HCT116 (cell line): ENCODE results near the gene FAM20C. TPM values are rescaled to one million over a fixed set of nuclear protein-coding genes. Genes with fewer than 3 reads are reported as not detected.

Experiments
- ATAC-seq: fragments of 200-7000 bp; cut with Tn5 transposase; 2 replicates; pipeline ENCODE4 v1.9.1; 2020; ENCODE audit warnings: mild to moderate bottlenecking, moderate library complexity
- BruUV-seq: library from RNA; stranded (reverse); fragments of 400-500 nt; replicated peaks from 2 replicates; lab custom pipeline; 2021; lab: Mats Ljungman, UMichigan
- CTCF ChIA-PET: fragments of 300-600 bp; sonication (Branson Sonifier 250); formaldehyde crosslinking; loops from one replicate; lab custom pipeline; 2021; ENCODE audit warnings: antibody characterized with exemption; lab: Charles Lee
- POLR2A ChIA-PET: fragments of 300-600, 350-600 bp; sonication (Branson Sonifier 250); formaldehyde crosslinking; loops from one replicate; lab custom pipeline; 2021; ENCODE audit warnings: antibody characterized with exemption; lab: Charles Lee
- RAD21 ChIA-PET, 2 experiments: fragments of 300-600 bp; sonication (Branson Sonifier 250); formaldehyde crosslinking; loops; one replicate each; lab custom pipeline; 2023; ENCODE audit warnings: low total read pairs in 2 of 2; ENCODE audit not compliant: uncharacterized antibody in 2 of 2, unreplicated experiment in 2 of 2, low non-redundant PET in 1 of 2; lab: Charles Lee
- DNase-seq: peaks from one replicate; pipeline ENCODE4 v3.0.0-alpha.2; 2010; ENCODE audit warnings: low read depth, low spot score
- H2AFZ ChIP-seq: fragments of 200-600 bp; shearing (Covaris generic), sonication (generic); 2 replicates; pipeline ENCODE4 v1.6.1; 2017; ENCODE audit warnings: low read depth, mixed run types, mixed read lengths, antibody characterized with exemption, low read length; ENCODE audit not compliant: poor library complexity, severe bottlenecking
- H3K27ac ChIP-seq: 2 replicates; pipeline ENCODE4 v1.5.1; 2012; ENCODE audit warnings: low read depth, low read length
- H3K27me3 ChIP-seq: fragments of 200-600 bp; sonication (generic); 2 replicates; pipeline ENCODE4 v1.6.1; 2016; ENCODE audit warnings: mixed run types, low read length, mixed read lengths; ENCODE audit not compliant: insufficient read depth
- H3K36me3 ChIP-seq, 2 experiments: fragments of 200-500 bp in 1 of 2; fragments of 200-600 bp in 1 of 2; sonication (Bioruptor generic) in 1 of 2; sonication (generic) in 1 of 2; 2 replicates each; pipeline versions ENCODE4 v1.5.1 to v1.6.1; 2014 to 2016; ENCODE audit warnings: low read length in 2 of 2, inconsistent platforms in 1 of 2, mixed read lengths in 1 of 2, mixed run types in 1 of 2; ENCODE audit not compliant: insufficient read depth in 2 of 2, control insufficient read depth in 1 of 2
- H3K4me1 ChIP-seq, 2 experiments: fragments of 200-600 bp in 1 of 2; sonication (generic) in 1 of 2; 2 replicates each; pipeline versions ENCODE4 v1.5.1 to v1.6.1; 2012 to 2017; ENCODE audit warnings: low read length in 2 of 2, inconsistent platforms in 1 of 2, mild to moderate bottlenecking in 1 of 2, mixed read lengths in 1 of 2, mixed run types in 1 of 2, moderate library complexity in 1 of 2; ENCODE audit not compliant: insufficient read depth in 2 of 2, control insufficient read depth in 1 of 2
- H3K4me2 ChIP-seq: fragments of 200-600 bp; sonication (generic); 2 replicates; pipeline ENCODE4 v1.6.1; 2017; ENCODE audit warnings: mixed run types, low read length, mixed read lengths
- H3K4me3 ChIP-seq, 2 experiments: fragments of 200-600 bp in 1 of 2; sonication (generic) in 1 of 2; replicated peaks in 1 of 2; 2 replicates each; pipeline ENCODE4 v1.5.1; 2011 to 2016; ENCODE audit warnings: low read length in 2 of 2, control low read depth in 1 of 2, low read depth in 1 of 2, mild to moderate bottlenecking in 1 of 2, mixed read lengths in 1 of 2, mixed run types in 1 of 2
- H3K79me2 ChIP-seq: fragments of 200-600 bp; sonication (generic); 2 replicates; pipeline ENCODE4 v1.6.1; 2017; ENCODE audit warnings: mild to moderate bottlenecking, mixed run types, low read length, moderate library complexity, mixed read lengths; ENCODE audit not compliant: insufficient read depth
- H3K9ac ChIP-seq: fragments of 200-600 bp; sonication (generic); 2 replicates; pipeline ENCODE4 v1.6.1; 2016; ENCODE audit warnings: low read length, mixed read lengths
- H3K9me2 ChIP-seq: fragments of 200-600 bp; sonication (generic), shearing (Covaris generic); 2 replicates; pipeline ENCODE4 v1.6.1; 2017; ENCODE audit warnings: mixed run types, mild to moderate bottlenecking, moderate library complexity; ENCODE audit not compliant: insufficient read depth
- H3K9me3 ChIP-seq, 2 experiments: fragments of 200-500 bp in 1 of 2; fragments of 200-600 bp in 1 of 2; sonication (Bioruptor generic) in 1 of 2; sonication (generic) in 1 of 2; 2 replicates each; pipeline ENCODE4 v1.6.1; 2014 to 2017; ENCODE audit warnings: low read length in 2 of 2, mixed read lengths in 2 of 2, inconsistent platforms in 1 of 2, low read depth in 1 of 2, mild to moderate bottlenecking in 1 of 2, mixed run types in 1 of 2, moderate library complexity in 1 of 2; ENCODE audit not compliant: control insufficient read depth in 1 of 2, insufficient read depth in 1 of 2
- H4K20me1 ChIP-seq: fragments of 200-600 bp; sonication (generic), shearing (Covaris generic); 2 replicates; pipeline ENCODE4 v1.6.1; 2017; ENCODE audit warnings: mixed run types, mild to moderate bottlenecking, moderate library complexity; ENCODE audit not compliant: insufficient read depth
- ELF1 ChIP-seq: IDR thresholded peaks from 2 replicates; pipeline ENCODE4 v1.6.1; 2012; ENCODE audit warnings: low read depth, borderline replicate concordance
- EZH2 ChIP-seq: fragments of 200-600 bp; sonication (generic); IDR thresholded peaks from 2 replicates; pipeline ENCODE4 v1.6.1; 2017; ENCODE audit warnings: antibody characterized with exemption, mixed run types
- EZH2phosphoT487 ChIP-seq: fragments of 200-600 bp; IDR thresholded peaks from 2 replicates; pipeline ENCODE4 v1.6.1; 2018; ENCODE audit warnings: antibody characterized with exemption, borderline replicate concordance
- FOSL1 ChIP-seq: IDR thresholded peaks from 2 replicates; pipeline ENCODE4 v1.6.1; 2012; ENCODE audit warnings: low read depth
- JUND ChIP-seq: IDR thresholded peaks from 2 replicates; pipeline ENCODE4 v1.6.1; 2012
- POLR2A ChIP-seq: IDR thresholded peaks from 2 replicates; pipeline ENCODE4 v1.7.0; 2011; ENCODE audit warnings: borderline replicate concordance; ENCODE audit not compliant: insufficient read depth, insufficient read length; ENCODE audit errors: extremely low read depth
- RAD21 ChIP-seq: IDR thresholded peaks from 2 replicates; pipeline ENCODE4 v1.6.1; 2012; ENCODE audit warnings: low read depth, mild to moderate bottlenecking
- SP1 ChIP-seq: IDR thresholded peaks from 2 replicates; pipeline ENCODE4 v1.6.1; 2012; ENCODE audit warnings: low read depth
- SRF ChIP-seq: IDR thresholded peaks from 2 replicates; pipeline ENCODE4 v1.6.1; 2012; ENCODE audit warnings: low read depth
- TCF7L2 ChIP-seq: IDR thresholded peaks from 2 replicates; pipeline ENCODE4 v1.7.0; 2011; ENCODE audit warnings: borderline replicate concordance, inconsistent platforms; ENCODE audit not compliant: insufficient read depth, insufficient read length; ENCODE audit errors: extremely low read depth
- ZFX ChIP-seq: fragments of 450-650 bp; IDR thresholded peaks from 2 replicates; pipeline ENCODE4 v1.6.1; 2017
- ZNF274 ChIP-seq: fragments of 200-500 bp; sonication (Bioruptor generic); IDR thresholded peaks from 2 replicates; pipeline ENCODE4 v1.6.1; 2014; ENCODE audit warnings: mild to moderate bottlenecking, low read depth, low read length, inconsistent platforms
- intact Hi-C: fragments of 100-400 bp; cut with micrococcal nuclease; formaldehyde crosslinking; loops from 2 replicates; pipeline ENCODE4 v1.10.0; 2022
- total RNA-seq: library from RNA; stranded (reverse); gene quantifications from one replicate; pipeline ENCODE4 v1.2.1, GENCODE V29; 2021; ENCODE audit not compliant: unreplicated experiment
- TF ChIP-seq, protein P1 (sequence below): IDR thresholded peaks from 2 replicates; pipeline ENCODE4 v1.6.1; 2012; ENCODE audit warnings: low read depth

FAM20C gene
- total RNA-seq, 1 experiment from 2014 or later, result 27.1 TPM

GRCh38 chr7:173209-173918 lies 19.0 kb upstream of the FAM20C start:
- POLR2A ChIA-PET, result no interaction called here
- H3K27me3 ChIP-seq, result no peaks in the 10 kb centered on the region
- no peaks in the 10 kb centered on the region for H3K9me3 ChIP-seq
- no peaks in the 10 kb centered on the region for H3K9me2 ChIP-seq
- H3K4me3 ChIP-seq, result no peak overlapping the region
- no TSS peak for BruUV-seq
- H4K20me1 ChIP-seq, result no peaks in the 10 kb centered on the region
- ATAC-seq (no peak), DNase-seq (no peak)
- CTCF ChIA-PET, result no interaction called here
- no peaks in the 10 kb centered on the region for H3K4me1 ChIP-seq
- H3K79me2 ChIP-seq, result no peaks in the 10 kb centered on the region
- no peak overlapping the region for H3K4me2 ChIP-seq
- TF ChIP-seq ZFX (no peak), JUND (no peak), ZNF274 (no peak), EZH2 (no peak), TCF7L2 (no peak), ELF1 (no peak), RAD21 (no peak), EZH2phosphoT487 (no peak), SP1 (no peak), SRF (no peak), FOSL1 (no peak), POLR2A (no peak)
- TF ChIP-seq, protein P1, sequence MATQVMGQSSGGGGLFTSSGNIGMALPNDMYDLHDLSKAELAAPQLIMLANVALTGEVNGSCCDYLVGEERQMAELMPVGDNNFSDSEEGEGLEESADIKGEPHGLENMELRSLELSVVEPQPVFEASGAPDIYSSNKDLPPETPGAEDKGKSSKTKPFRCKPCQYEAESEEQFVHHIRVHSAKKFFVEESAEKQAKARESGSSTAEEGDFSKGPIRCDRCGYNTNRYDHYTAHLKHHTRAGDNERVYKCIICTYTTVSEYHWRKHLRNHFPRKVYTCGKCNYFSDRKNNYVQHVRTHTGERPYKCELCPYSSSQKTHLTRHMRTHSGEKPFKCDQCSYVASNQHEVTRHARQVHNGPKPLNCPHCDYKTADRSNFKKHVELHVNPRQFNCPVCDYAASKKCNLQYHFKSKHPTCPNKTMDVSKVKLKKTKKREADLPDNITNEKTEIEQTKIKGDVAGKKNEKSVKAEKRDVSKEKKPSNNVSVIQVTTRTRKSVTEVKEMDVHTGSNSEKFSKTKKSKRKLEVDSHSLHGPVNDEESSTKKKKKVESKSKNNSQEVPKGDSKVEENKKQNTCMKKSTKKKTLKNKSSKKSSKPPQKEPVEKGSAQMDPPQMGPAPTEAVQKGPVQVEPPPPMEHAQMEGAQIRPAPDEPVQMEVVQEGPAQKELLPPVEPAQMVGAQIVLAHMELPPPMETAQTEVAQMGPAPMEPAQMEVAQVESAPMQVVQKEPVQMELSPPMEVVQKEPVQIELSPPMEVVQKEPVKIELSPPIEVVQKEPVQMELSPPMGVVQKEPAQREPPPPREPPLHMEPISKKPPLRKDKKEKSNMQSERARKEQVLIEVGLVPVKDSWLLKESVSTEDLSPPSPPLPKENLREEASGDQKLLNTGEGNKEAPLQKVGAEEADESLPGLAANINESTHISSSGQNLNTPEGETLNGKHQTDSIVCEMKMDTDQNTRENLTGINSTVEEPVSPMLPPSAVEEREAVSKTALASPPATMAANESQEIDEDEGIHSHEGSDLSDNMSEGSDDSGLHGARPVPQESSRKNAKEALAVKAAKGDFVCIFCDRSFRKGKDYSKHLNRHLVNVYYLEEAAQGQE, result no peak
- no peaks in the 10 kb centered on the region for H3K36me3 ChIP-seq
- H2AFZ ChIP-seq, result no peak overlapping the region
- no peak overlapping the region for H3K9ac ChIP-seq
- intact Hi-C loops, result no loop called here
- H3K27ac ChIP-seq, result no peak overlapping the region
- RAD21 ChIA-PET, result no interaction called here
